Measurements from ENCODE around the gene SMIM36.
A peak's percentile ranks its signal among the peaks of the same experiment; 100 is the strongest.
"Not testable (repeated sequence)": the region's sequence is repeated elsewhere in the genome, so short reads cannot be mapped to it uniquely, and the experiment has no call there.

SMIM36 gene

GRCh38 chr17:55536205-55536604 is 25.0 kb upstream of the SMIM36 start:
- no peak for DNase-seq (ENCODE audit: low read depth, low spot score)
- Histone ChIP-seq H3K9ac (ENCODE audit: insufficient read length) (no peak overlapping the region), H3K4me3 (no peak overlapping the region), H3K27ac (no peak overlapping the region), H3K36me3 (ENCODE audit: insufficient read depth, low read length) (no peaks in the 10 kb centered on the region), H3K9me3 (ENCODE audit: low read depth, low read length) (no peaks in the 10 kb centered on the region)
- TF ChIP-seq POLR2AphosphoS5 (IDR thresholded peaks at IDR 0.05; ENCODE audit: borderline replicate concordance, low read depth, low read length) (no peak), FOXP2 (optimal IDR thresholded peaks at IDR 0.05; ENCODE audit: control extremely low read depth, extremely low read length, insufficient read depth) (no peak), EZH2 (IDR thresholded peaks at IDR 0.05) (no peak)

GRCh38 chr17:55533608-55534007 is 22.4 kb upstream of the SMIM36 start:
- Histone ChIP-seq H3K9me3 (ENCODE audit: low read depth, low read length) (no peaks in the 10 kb centered on the region), H3K9ac (ENCODE audit: insufficient read length) (no peak overlapping the region), H3K36me3 (ENCODE audit: insufficient read depth, low read length) (no peaks in the 10 kb centered on the region), H3K27ac (no peak overlapping the region), H3K4me3 (no peak overlapping the region)
- TF ChIP-seq POLR2AphosphoS5 (IDR thresholded peaks at IDR 0.05; ENCODE audit: borderline replicate concordance, low read depth, low read length) (no peak), FOXP2 (optimal IDR thresholded peaks at IDR 0.05; ENCODE audit: control extremely low read depth, extremely low read length, insufficient read depth) (no peak), EZH2 (IDR thresholded peaks at IDR 0.05) (no peak)
- no peak for DNase-seq (ENCODE audit: low read depth, low spot score)

- DNase-seq (ENCODE audit: low read depth, low spot score), result no peak
- Histone ChIP-seq H3K36me3 (ENCODE audit: insufficient read depth, low read length) (no peaks in the 10 kb centered on the region), H3K9ac (ENCODE audit: insufficient read length) (no peak overlapping the region), H3K9me3 (ENCODE audit: low read depth, low read length) (no peaks in the 10 kb centered on the region), H3K4me3 (no peak overlapping the region), H3K27ac (no peak overlapping the region)
- TF ChIP-seq FOXP2 (optimal IDR thresholded peaks at IDR 0.05; ENCODE audit: control extremely low read depth, extremely low read length, insufficient read depth) (no peak), POLR2AphosphoS5 (IDR thresholded peaks at IDR 0.05; ENCODE audit: borderline replicate concordance, low read depth, low read length) (no peak), EZH2 (IDR thresholded peaks at IDR 0.05) (no peak)
These were observed 21.4 kb upstream of the SMIM36 start for GRCh38 chr17:55532670-55533069.

GRCh38 chr17:55531053-55531728 is 19.9 kb upstream of the SMIM36 start:
- TF ChIP-seq POLR2AphosphoS5 (IDR thresholded peaks at IDR 0.05; ENCODE audit: borderline replicate concordance, low read depth, low read length) (no peak), FOXP2 (optimal IDR thresholded peaks at IDR 0.05; ENCODE audit: control extremely low read depth, extremely low read length, insufficient read depth) (no peak), EZH2 (IDR thresholded peaks at IDR 0.05) (no peak)
- no peaks in the 10 kb centered on the region for H3K9me3 ChIP-seq (ENCODE audit: low read depth, low read length)
- DNase-seq (ENCODE audit: low read depth, low spot score), result no peak
- no peak overlapping the region for H3K27ac ChIP-seq
- no peak overlapping the region for H3K9ac ChIP-seq (ENCODE audit: insufficient read length)
- no peaks in the 10 kb centered on the region for H3K36me3 ChIP-seq (ENCODE audit: insufficient read depth, low read length)
- H3K4me3 ChIP-seq, result no peak overlapping the region

GRCh38 chr17:55530064-55530463 is 18.8 kb upstream of the SMIM36 start:
- H3K36me3 ChIP-seq (ENCODE audit: insufficient read depth, low read length), result no peaks in the 10 kb centered on the region
- no peak overlapping the region for H3K9ac ChIP-seq (ENCODE audit: insufficient read length)
- H3K9me3 ChIP-seq (ENCODE audit: low read depth, low read length), result no peaks in the 10 kb centered on the region
- no peak overlapping the region for H3K4me3 ChIP-seq
- no peak for DNase-seq (ENCODE audit: low read depth, low spot score)
- TF ChIP-seq EZH2 (IDR thresholded peaks at IDR 0.05) (no peak), FOXP2 (optimal IDR thresholded peaks at IDR 0.05; ENCODE audit: control extremely low read depth, extremely low read length, insufficient read depth) (no peak), POLR2AphosphoS5 (IDR thresholded peaks at IDR 0.05; ENCODE audit: borderline replicate concordance, low read depth, low read length) (no peak)
- H3K27ac ChIP-seq, result no peak overlapping the region

- Histone ChIP-seq H3K36me3 (ENCODE audit: insufficient read depth, low read length) (no peaks in the 10 kb centered on the region), H3K9ac (ENCODE audit: insufficient read length) (no peak overlapping the region), H3K4me3 (no peak overlapping the region), H3K27ac (no peak overlapping the region; the same call in 1 of the 2 replicates), H3K9me3 (ENCODE audit: low read depth, low read length) (no peaks in the 10 kb centered on the region)
- DNase-seq (ENCODE audit: low read depth, low spot score), result peak; percentile 53
- TF ChIP-seq EZH2 (IDR thresholded peaks at IDR 0.05), result no peak
These were observed 16.4 kb upstream of the SMIM36 start for GRCh38 chr17:55527540-55528118.

GRCh38 chr17:55524440-55525220 is 13.4 kb upstream of the SMIM36 start:
- DNase-seq (ENCODE audit: low read depth, low spot score), result no peak
- no peak for TF ChIP-seq POLR2AphosphoS5 (IDR thresholded peaks at IDR 0.05; ENCODE audit: borderline replicate concordance, low read depth, low read length)
- no peak for TF ChIP-seq EZH2 (IDR thresholded peaks at IDR 0.05)
- H3K9ac ChIP-seq (ENCODE audit: insufficient read length), result no peak overlapping the region
- H3K4me3 ChIP-seq, result no peak overlapping the region
- H3K27ac ChIP-seq, result no peak overlapping the region
- H3K36me3 ChIP-seq (ENCODE audit: insufficient read depth, low read length), result no peaks in the 10 kb centered on the region
- no peaks in the 10 kb centered on the region for H3K9me3 ChIP-seq (ENCODE audit: low read depth, low read length)

- not testable (repeated sequence) for DNase-seq (ENCODE audit: low read depth, low spot score); H3K9ac ChIP-seq (ENCODE audit: insufficient read length); H3K9me3 ChIP-seq (ENCODE audit: low read depth, low read length); H3K4me3 ChIP-seq; H3K27ac ChIP-seq; H3K36me3 ChIP-seq (ENCODE audit: insufficient read depth, low read length)
These were observed 11.8 kb upstream of the SMIM36 start for GRCh38 chr17:55523032-55523431.
